HG03457 (cell line): Measurements from ENCODE around the gene CHPF.

ENCODE experiments used
- ATAC-seq: cut with Tn5 transposase; IDR thresholded peaks from one replicate; pipeline ENCODE4 v1.9.1; 2021; ENCODE audit warnings: moderate number of reproducible peaks; ENCODE audit not compliant: unreplicated experiment

CHPF gene

GRCh38 chr2:219567791-219568361 lies 24.3 kb upstream of the CHPF start:
- ATAC-seq, result no peak

- ATAC-seq, result no peak
Measured at GRCh38 chr2:219567131-219567530, 23.5 kb upstream of the CHPF start.

DNA sequence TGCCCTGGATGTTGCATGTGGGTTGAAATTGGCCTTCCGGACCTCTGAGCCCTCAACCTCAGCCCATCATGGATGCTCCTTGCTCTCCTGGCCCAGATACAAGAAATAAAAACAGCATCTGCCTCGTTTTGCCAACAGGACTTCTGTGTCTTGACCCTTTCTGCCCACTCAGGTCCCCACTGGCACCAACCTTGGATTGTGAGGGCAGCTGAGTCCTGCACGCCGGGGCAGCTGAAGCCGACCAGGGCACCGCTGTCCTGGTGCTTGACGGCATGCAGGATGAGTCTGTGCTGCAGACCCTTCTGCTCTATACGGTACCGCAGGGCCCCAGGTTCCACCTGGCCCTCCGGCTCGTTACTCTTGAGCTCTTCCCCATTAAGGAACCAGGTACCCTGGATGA lies 23.0 kb upstream of the CHPF start:
- ATAC-seq, result no peak

GRCh38 chr2:219565130-219566080 lies 21.8 kb upstream of the CHPF start:
- ATAC-seq, result no peak

- no peak for ATAC-seq
Measured at GRCh38 chr2:219563271-219563928, 19.8 kb upstream of the CHPF start.

- ATAC-seq, result no peak
Measured at GRCh38 chr2:219562049-219563020, 18.7 kb upstream of the CHPF start.

DNA sequence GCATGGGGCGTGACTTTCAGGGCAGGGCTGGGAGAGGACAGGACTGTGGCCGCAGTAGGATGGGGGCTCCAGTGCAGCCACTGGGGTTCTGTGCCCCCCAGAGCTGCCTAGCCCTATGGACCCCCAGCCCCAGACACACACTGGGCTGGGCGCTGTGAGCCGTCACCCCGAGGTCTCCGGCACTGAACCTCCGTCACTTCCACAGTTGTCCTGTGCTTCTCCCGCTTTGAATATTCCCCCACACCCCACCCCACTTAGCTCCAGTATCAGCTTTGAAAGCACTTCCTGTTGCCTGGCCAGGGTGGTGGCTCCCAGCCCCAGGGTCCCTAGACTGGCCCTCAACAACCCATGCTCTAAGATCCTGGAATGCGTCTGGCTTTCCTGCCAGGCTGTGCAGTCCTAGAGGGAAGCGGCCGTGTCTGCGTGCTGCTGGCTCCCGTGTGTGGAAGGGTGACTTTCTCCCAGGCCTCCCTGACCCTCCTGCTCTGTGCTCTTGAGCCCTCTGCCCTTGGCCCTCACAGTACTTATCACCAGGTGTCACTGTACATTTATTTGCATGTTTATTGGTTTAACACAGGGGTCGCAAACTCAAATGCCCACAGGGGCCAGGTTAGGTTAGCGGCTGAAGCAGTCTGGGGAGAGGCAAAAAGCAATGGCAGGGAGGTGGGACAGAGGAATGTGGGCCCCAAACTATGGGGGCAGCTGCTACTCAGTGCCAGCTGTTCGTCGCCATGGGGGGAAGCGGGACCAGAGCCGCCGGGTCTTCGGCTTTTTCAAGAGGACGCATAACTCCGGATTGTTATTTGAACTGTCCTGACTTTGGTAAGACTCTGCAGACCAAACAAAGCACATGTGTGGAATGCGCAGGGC lies 17.8 kb upstream of the CHPF start:
- ATAC-seq, result no peak

GRCh38 chr2:219560893-219561178 lies 17.2 kb upstream of the CHPF start:
- ATAC-seq, result no peak

DNA sequence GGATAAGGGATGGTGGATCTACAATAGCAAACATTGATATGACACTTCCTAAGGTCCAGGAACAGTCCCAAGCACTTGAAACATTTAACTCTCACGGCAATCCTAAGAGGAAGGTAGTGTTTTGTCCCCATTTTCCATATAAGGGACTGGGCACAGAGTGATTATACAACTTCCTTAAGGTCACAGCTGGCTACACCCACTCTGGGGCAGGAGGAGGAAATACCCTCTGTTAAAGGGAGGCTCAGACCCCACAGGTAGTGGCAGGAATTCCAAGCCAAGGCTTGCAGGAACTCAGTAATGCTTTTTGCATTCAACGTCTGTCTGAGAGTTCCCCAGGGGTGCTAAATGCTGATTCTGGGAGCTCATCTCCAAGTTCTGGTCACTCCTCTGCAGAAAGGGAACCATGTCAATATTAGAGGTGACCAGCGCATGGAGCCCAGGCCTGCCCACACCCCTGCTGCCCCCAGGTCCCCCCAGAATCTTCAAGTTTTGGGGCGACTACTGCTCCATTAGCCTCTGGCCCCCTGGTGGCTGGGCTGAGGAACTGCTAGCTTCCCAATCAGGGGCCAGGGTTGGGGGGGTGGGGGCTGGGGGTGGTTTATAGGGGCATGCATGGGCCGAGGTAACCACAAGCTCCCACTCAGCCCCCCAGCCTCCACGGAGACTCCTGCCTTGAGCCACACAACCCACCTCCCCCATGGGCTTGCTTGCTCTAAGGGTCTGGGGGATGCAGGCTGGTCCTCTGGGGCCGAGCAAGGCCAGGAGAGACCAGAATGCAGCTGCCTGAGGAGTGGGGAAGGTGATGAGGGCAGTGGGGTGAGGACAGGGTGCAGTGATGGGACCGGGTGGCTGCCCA lies 16.7 kb upstream of the CHPF start:
- ATAC-seq, result no peak

- ATAC-seq, result no peak
Measured at GRCh38 chr2:219559156-219559915, 15.7 kb upstream of the CHPF start.

- no peak for ATAC-seq
Measured at GRCh38 chr2:219557791-219558785, 14.5 kb upstream of the CHPF start.

DNA sequence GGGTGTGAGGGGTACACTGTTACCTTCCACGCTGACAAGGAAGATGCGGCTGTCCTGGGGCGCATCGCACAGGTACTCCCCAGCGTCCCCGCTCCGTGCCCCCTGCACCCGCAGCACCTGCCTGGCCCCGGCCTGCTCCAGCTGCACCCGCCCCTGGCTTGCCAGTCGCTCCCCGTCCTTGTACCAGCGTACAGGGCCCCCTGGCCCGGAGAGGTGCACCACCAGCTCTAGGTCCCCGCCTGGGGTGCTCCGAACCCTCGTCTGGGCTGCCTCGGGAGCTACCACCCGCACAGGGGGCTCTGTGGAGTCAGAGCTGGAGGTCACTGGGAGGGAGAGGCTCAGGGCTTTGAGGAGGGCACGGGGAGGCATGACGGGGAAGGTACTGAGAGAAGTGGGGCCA lies 13.7 kb upstream of the CHPF start:
- ATAC-seq, result no peak

DNA sequence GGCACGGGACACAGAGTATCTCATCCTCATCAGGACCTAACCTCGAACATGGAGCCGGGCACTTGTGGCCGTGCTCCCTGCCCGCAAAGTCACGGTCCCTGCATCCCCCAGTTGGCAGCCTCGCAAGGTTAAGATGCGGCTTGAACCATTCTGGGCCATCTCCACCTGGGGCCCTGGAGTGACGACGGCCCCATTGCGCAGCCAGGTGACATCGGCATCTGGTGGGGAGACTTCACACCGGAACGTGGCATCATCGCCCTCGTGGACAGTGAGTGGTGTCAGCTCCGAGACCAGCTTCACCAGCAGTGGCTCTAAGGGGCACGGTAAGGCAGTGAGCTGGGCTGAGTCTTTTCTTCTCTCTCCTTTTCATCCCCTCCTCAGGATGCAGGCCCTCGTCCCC lies 12.8 kb upstream of the CHPF start:
- no peak for ATAC-seq

- no peak for ATAC-seq
Measured at GRCh38 chr2:219555956-219556355, 12.3 kb upstream of the CHPF start.

- no peak for ATAC-seq
Measured at GRCh38 chr2:219554350-219554749, 10.7 kb upstream of the CHPF start.

GRCh38 chr2:219553463-219553963 lies 9.9 kb upstream of the CHPF start:
- ATAC-seq, result no peak

GRCh38 chr2:219553168-219553417 lies 9.5 kb upstream of the CHPF start:
- no peak for ATAC-seq
